ENCODE data around the gene DNMT3A. TPM values are rescaled to one million over a fixed set of nuclear protein-coding genes. Genes with fewer than 3 reads are reported as not detected.

The DNMT3A gene
- total RNA-seq, 2 donors from 2014 or later: 8.9 to 32.2 TPM

DNA sequence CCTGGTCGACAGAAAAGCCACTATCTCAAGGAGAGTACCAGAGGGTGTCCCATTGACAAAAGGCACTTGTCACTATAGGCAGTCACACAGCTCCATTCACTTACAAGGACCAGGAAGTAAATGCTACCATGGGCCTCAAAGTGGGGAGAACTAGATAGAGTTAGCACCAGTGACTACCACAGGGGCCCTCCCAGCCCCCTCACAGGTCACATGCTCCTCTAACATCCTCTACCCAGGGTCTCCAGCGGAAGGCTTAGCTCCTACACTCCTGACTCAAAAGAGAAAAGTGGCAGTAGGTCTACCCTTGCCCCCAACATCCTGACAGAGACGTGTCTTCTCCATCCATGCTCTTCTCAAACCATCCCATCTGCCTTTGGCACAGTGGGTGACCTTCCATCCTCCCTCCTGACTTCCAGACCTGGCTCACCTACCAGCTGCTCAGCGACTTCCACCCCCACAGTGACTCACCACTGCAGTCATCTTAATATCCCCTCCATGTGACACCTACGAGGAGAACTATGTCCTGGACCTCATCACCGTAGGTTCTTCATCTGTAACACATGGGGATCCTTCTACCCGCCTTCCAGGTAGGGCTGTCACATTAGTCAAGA lies 5.6 kb upstream of the DNMT3A start:
- peaks cover 0 to under 1% of the 10 kb centered on the region in 2 donors for H3K4me1 Mint-ChIP-seq (ENCODE audit: low read depth in 2 of 2)
- no peak for DNase-seq (ENCODE audit: low spot score)
- H3K4me3 Mint-ChIP-seq: no peak overlapping the region
- H3K36me3 Mint-ChIP-seq: no peaks in the 10 kb centered on the region
- no peak overlapping the region for H3K27ac Mint-ChIP-seq
- ATAC-seq: peak in 1 of 2 donors; percentile 48
- peaks cover 1 to 7% of the 10 kb centered on the region in 2 donors for H3K27me3 Mint-ChIP-seq
- H3K9me3 Mint-ChIP-seq: no peaks in the 10 kb centered on the region

DNA sequence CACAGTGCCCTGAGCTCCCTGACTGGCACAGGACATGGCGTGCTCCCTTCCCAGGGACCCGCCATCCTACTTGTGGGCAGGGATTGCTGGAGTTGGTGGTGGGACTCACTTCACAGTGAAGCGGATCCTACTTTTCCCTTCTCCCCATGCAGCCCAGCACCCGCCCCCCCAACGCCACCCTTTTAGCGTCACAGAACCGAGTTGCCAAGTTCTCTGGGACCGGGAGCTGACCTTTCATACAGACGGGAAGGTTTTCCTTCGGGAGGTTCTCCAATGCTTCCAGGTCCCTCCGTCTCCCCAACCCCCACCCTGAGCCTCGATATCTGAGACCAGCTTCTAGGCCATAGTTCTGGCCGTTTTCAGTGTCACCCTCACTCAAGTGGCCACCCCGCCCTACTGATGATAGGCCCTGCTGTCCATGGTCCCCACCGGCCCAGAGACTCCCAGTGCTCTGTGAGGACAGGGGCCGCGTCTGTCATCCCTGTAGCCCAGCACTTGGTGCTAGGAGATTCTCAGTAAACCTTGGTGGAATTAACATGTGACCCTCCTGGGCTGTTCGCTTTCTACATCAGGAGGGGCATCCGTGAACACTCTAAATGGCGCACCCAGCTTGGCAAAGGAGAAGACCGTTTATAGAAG lies 1.6 kb upstream of the DNMT3A start:
- peak overlapping the region; percentile 81 for H3K4me3 Mint-ChIP-seq
- DNase-seq (ENCODE audit: low spot score): peak; percentile 53
- no peaks in the 10 kb centered on the region for H3K9me3 Mint-ChIP-seq
- H3K27ac Mint-ChIP-seq: no peak overlapping the region
- peaks cover 0 to 6% of the 10 kb centered on the region in 2 donors for H3K4me1 Mint-ChIP-seq (ENCODE audit: low read depth in 2 of 2)
- peaks cover 0 to 7% of the 10 kb centered on the region in 2 donors for H3K27me3 Mint-ChIP-seq
- ATAC-seq: no peak
- no peaks in the 10 kb centered on the region for H3K36me3 Mint-ChIP-seq

DNA sequence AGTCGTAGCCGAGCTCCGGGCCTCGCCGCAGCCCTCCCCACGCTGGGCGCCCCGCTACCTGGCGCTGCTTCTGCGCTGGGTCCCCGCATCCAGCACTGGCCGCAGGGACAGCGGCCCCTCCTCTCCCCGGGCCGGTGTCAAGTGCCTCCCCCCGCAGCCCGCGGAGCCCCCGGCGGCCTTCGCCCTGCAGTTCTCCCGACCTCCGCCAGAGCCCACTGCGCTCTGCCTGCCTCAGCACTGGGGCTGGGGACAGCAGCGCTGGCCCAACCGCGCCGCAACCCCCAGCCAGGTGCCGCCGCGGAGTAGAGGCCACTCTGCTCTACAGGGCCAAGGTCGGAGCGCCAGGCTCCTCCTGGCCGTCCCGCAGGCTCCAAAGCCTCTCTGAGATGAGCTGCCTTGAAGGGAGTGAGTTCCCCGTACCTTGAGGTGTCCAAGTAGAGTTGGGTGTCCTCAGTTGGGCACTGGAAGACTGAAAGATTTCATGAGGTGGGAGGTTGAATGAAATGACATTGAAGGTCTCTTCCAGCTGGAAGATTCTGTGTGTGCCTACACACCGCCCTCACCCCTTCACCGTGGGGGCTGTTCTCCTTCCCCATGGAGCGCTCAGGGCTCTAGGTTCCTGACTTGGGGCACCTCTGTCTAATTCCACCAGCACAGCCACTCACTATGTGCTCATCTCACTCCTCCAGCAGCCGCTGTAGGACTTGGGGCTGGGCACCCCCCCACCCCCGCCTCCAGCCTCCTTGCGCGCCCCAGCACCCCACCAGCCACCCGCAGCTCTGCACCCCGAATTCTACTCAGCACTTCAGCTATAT lies 854 bp upstream of the DNMT3A start:
- H3K9me3 Mint-ChIP-seq: no peaks in the 10 kb centered on the region
- H3K27me3 Mint-ChIP-seq: peaks cover 0 to 2% of the 10 kb centered on the region in 2 donors
- ATAC-seq: peak; percentile 90 to 91
- peaks cover 0 to 9% of the 10 kb centered on the region in 2 donors for H3K4me1 Mint-ChIP-seq (ENCODE audit: low read depth in 2 of 2)
- peak overlapping the region; percentile 81 for H3K4me3 Mint-ChIP-seq
- peak; percentile 78 for DNase-seq (ENCODE audit: low spot score)
- H3K27ac Mint-ChIP-seq: no peak overlapping the region
- H3K36me3 Mint-ChIP-seq: no peaks in the 10 kb centered on the region

GRCh38 chr2:25341011-25341727 lies 556 bp downstream of the DNMT3A start:
- Mint-ChIP-seq H3K27ac (no peak overlapping the region), H3K4me3 (no peak overlapping the region), H3K4me1 (ENCODE audit: low read depth in 2 of 2) (peaks cover 5 to 19% of the 10 kb centered on the region in 2 donors), H3K36me3 (no peaks in the 10 kb centered on the region), H3K27me3 (no peaks in the 10 kb centered on the region), H3K9me3 (no peaks in the 10 kb centered on the region)
- DNase-seq (ENCODE audit: low spot score) (no peak), ATAC-seq (peak; percentile 23 to 60)

DNA sequence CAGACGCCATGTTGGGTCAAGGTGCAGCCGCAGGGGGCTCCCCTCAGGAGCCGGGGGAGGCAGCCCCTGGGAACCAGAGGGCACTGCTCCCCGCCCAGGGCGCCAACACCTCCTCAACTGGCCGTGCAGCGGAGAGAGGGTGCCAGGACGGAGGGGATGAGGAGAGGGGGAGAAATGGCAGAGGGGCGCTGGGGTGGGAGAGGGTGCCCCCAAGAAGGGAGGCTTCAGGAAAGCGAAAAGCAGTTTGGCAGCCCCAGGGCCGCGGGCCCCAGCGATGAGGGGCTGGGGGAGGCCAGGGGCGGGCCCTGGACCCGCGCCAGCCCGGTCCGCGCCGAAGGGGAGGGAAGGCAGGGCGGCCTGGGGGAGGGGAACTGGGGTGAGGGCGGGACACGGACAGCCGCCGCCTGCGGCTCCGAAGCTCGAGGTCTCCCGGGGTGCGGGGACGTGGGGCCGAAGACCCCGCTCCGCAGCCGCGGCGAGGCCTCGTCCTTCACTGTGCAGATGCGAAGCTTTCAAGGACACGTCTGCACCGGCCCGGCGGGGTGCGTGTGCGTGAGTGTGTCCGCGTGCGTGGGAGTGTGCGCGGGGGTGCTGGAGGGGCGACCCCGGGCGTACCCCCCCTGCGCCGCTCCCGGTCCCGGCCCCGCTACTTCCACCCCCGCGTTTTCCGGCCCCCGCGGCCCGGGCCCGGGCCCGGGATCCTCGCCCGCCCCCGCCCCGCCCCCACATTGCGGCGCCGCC lies 1.4 kb downstream of the DNMT3A start:
- ATAC-seq: no peak
- peak; percentile 49 for DNase-seq (ENCODE audit: low spot score)
- Mint-ChIP-seq H3K36me3 (no peaks in the 10 kb centered on the region), H3K27me3 (no peaks in the 10 kb centered on the region), H3K4me3 (peak overlapping the region; percentile 45), H3K27ac (no peak overlapping the region), H3K9me3 (no peaks in the 10 kb centered on the region), H3K4me1 (ENCODE audit: low read depth in 2 of 2) (peaks cover 9 to 19% of the 10 kb centered on the region in 2 donors)

DNA sequence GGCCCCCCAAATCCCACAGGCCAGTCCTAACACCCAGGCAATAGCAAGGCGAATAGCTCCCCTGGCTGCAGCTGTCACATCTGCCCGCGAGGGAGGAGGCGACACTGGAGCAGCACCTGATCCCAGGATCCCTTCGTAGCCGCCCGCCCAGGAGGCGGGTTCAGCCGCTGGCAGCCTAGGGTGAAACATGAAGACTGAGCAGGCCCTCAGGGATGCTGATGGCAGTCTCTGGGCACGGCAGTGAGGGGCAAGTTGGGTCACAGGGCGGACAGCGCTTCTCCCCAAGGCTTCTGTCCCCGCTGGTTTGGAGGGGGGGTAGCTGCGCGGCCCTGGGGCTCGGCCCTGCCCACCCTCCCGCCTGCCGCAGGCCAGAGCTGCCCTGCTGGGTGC lies 1.9 kb downstream of the DNMT3A start:
- Mint-ChIP-seq H3K36me3 (no peaks in the 10 kb centered on the region), H3K9me3 (no peaks in the 10 kb centered on the region), H3K27me3 (no peaks in the 10 kb centered on the region), H3K27ac (no peak overlapping the region), H3K4me3 (peak overlapping the region; percentile 41), H3K4me1 (ENCODE audit: low read depth in 2 of 2) (peaks cover 15 to 24% of the 10 kb centered on the region in 2 donors)
- no peak for ATAC-seq
- DNase-seq (ENCODE audit: low spot score): no peak

- Mint-ChIP-seq H3K4me3 (peak overlapping the region; percentile 41), H3K9me3 (no peaks in the 10 kb centered on the region), H3K36me3 (no peaks in the 10 kb centered on the region), H3K27me3 (no peaks in the 10 kb centered on the region), H3K4me1 (ENCODE audit: low read depth in 2 of 2) (peaks cover 20 to 29% of the 10 kb centered on the region in 2 donors), H3K27ac (no peak overlapping the region)
- DNase-seq (ENCODE audit: low spot score) (no peak), ATAC-seq (no peak)
Observed at GRCh38 chr2:25339211-25339674, 2.5 kb downstream of the DNMT3A start.

DNA sequence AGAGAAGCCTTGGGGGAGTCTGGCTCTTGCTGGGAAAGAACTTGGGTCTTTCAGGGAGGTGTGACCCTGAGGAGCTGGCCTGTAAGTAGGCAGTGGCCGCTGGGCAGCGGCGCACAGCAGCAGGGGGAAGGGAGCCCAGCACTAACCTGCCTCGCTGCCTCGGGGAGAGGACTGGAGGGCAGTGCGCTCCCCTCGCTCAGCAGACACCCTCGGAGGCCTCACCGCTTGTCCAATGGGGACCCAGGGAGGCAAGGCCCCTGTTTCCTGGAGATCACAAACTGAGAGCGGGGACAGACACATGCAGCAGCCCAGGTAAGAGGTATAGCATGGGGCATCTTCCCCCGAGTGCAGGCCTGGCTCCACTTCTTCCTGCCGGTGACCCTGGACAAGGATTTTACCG lies 3.3 kb downstream of the DNMT3A start:
- H3K27ac Mint-ChIP-seq: no peak overlapping the region
- peaks cover 20 to 31% of the 10 kb centered on the region in 2 donors for H3K4me1 Mint-ChIP-seq (ENCODE audit: low read depth in 2 of 2)
- ATAC-seq (no peak), DNase-seq (ENCODE audit: low spot score) (peak; percentile 41)
- no peaks in the 10 kb centered on the region for H3K36me3 Mint-ChIP-seq
- no peaks in the 10 kb centered on the region for H3K9me3 Mint-ChIP-seq
- H3K4me3 Mint-ChIP-seq: no peak overlapping the region
- H3K27me3 Mint-ChIP-seq: no peaks in the 10 kb centered on the region

DNA sequence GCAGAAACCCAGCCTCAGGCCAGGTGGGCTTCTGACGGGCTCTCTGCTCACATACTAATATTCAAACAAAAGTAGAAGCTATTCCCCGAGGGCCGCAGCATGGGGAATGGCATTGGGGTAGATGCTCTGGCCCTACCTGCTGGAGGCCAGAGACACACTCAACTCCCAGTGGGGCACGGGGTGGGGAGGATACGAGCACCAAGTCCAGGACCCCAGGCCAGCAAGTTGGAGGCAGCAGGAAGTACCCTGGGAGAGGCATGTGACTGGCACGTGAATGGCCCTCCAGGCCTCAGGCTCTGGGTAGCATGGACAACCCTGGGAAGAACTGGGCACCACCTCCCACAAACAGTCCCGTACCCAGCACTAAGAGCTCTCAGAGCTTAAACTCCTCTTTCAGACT lies 3.8 kb downstream of the DNMT3A start:
- Mint-ChIP-seq H3K4me1 (ENCODE audit: low read depth in 2 of 2) (peaks cover 20 to 33% of the 10 kb centered on the region in 2 donors), H3K27ac (no peak overlapping the region), H3K36me3 (no peaks in the 10 kb centered on the region), H3K4me3 (no peak overlapping the region), H3K27me3 (no peaks in the 10 kb centered on the region), H3K9me3 (no peaks in the 10 kb centered on the region)
- DNase-seq (ENCODE audit: low spot score): no peak
- no peak for ATAC-seq

DNA sequence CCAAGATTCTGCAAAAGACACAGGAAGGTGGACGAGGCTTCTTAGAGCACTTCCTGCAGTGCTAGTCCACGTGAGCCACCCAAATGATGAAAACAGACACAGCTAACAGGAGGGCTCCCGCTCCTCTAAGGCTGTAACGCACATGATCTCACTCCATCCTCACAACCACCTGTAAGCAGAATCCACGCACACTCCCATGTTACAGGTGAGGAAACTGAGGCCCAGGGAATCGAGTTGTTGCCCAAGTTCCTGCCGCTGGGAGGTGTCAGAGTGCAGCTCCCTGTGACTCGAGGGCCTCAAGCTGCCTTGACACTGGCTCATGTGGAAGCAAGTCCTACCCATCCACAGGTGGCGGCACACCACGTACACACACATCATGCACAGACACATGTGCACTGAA lies 4.4 kb downstream of the DNMT3A start:
- DNase-seq (ENCODE audit: low spot score) (no peak), ATAC-seq (no peak)
- Mint-ChIP-seq H3K9me3 (no peaks in the 10 kb centered on the region), H3K36me3 (no peaks in the 10 kb centered on the region), H3K4me3 (no peak overlapping the region), H3K4me1 (ENCODE audit: low read depth in 2 of 2) (peaks cover 22 to 37% of the 10 kb centered on the region in 2 donors), H3K27ac (peak overlapping the region in 1 of 2 donors; percentile 22), H3K27me3 (no peaks in the 10 kb centered on the region)

- H3K36me3 Mint-ChIP-seq: no peaks in the 10 kb centered on the region
- no peak overlapping the region for H3K4me3 Mint-ChIP-seq
- peaks cover 31 to 43% of the 10 kb centered on the region in 2 donors for H3K4me1 Mint-ChIP-seq (ENCODE audit: low read depth in 2 of 2)
- no peak overlapping the region for H3K27ac Mint-ChIP-seq
- no peaks in the 10 kb centered on the region for H3K27me3 Mint-ChIP-seq
- ATAC-seq (no peak), DNase-seq (ENCODE audit: low spot score) (no peak)
- H3K9me3 Mint-ChIP-seq: no peaks in the 10 kb centered on the region
Observed at GRCh38 chr2:25336383-25336841, 5.3 kb downstream of the DNMT3A start.

GRCh38 chr2:25335971-25336370 lies 5.8 kb downstream of the DNMT3A start:
- no peak overlapping the region for H3K4me3 Mint-ChIP-seq
- DNase-seq (ENCODE audit: low spot score) (no peak), ATAC-seq (no peak)
- no peaks in the 10 kb centered on the region for H3K27me3 Mint-ChIP-seq
- H3K27ac Mint-ChIP-seq: no peak overlapping the region
- no peaks in the 10 kb centered on the region for H3K36me3 Mint-ChIP-seq
- H3K4me1 Mint-ChIP-seq (ENCODE audit: low read depth in 2 of 2): peaks cover 34 to 45% of the 10 kb centered on the region in 2 donors
- H3K9me3 Mint-ChIP-seq: no peaks in the 10 kb centered on the region

DNA sequence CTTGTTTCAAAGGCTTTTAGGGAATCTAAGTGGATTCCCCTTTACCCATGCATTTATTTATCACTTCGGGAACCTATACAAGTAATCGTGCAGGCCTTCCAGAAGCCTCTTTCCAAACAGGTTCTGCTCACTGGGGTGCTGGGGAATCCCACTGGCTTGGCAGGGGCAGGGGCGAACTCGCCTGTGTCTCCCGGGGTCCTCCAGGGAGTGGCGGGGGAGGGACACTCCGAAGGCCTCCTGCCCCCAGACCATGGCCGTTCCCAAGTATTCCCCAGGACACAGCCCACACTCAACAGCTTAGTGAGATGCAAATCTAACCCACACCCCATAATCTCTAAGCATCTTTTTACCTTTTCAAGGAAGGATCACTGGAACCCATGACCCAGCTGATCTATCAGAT lies 6.5 kb downstream of the DNMT3A start:
- no peak overlapping the region for H3K27ac Mint-ChIP-seq
- H3K9me3 Mint-ChIP-seq: no peaks in the 10 kb centered on the region
- DNase-seq (ENCODE audit: low spot score): no peak
- peaks cover 39 to 48% of the 10 kb centered on the region in 2 donors for H3K4me1 Mint-ChIP-seq (ENCODE audit: low read depth in 2 of 2)
- no peak overlapping the region for H3K4me3 Mint-ChIP-seq
- no peaks in the 10 kb centered on the region for H3K36me3 Mint-ChIP-seq
- no peak for ATAC-seq
- no peaks in the 10 kb centered on the region for H3K27me3 Mint-ChIP-seq
